ENCODE results near the gene C3orf52. TPM values are rescaled to one million over a fixed set of nuclear protein-coding genes. Genes with fewer than 3 reads are reported as not detected.

The C3orf52 gene
- total RNA-seq, 1 donor from 2014 or later = 8.1 TPM

GRCh38 chr3:112074616-112075497, 11.3 kb upstream of the C3orf52 start:
- TF ChIP-seq CTCF (IDR thresholded peaks at IDR 0.05) (no peak), POLR2AphosphoS5 (IDR thresholded peaks at IDR 0.05; ENCODE audit: insufficient read depth in 1 of 2, low read depth in 1 of 2) (peak; percentile 11 to 47)
- no peaks in the 10 kb centered on the region for H3K27me3 ChIP-seq
- no peaks in the 10 kb centered on the region for H3K9me3 ChIP-seq
- no peak overlapping the region for H3K27ac ChIP-seq
- intact Hi-C loops (cut with DNase I) = no loop called here
- DNase-seq (ENCODE audit: extremely low spot score in 2 of 2) = no peak
- H3K36me3 ChIP-seq = no peaks in the 10 kb centered on the region
- no peak overlapping the region for H3K4me3 ChIP-seq
- no peaks in the 10 kb centered on the region for H3K4me1 ChIP-seq

GRCh38 chr3:112078125-112079083, 7.8 kb upstream of the C3orf52 start:
- Histone ChIP-seq H3K27ac (no peak overlapping the region), H3K27me3 (no peaks in the 10 kb centered on the region), H3K4me1 (no peaks in the 10 kb centered on the region), H3K9me3 (no peaks in the 10 kb centered on the region), H3K36me3 (no peaks in the 10 kb centered on the region), H3K4me3 (no peak overlapping the region)
- no peak for DNase-seq (ENCODE audit: extremely low spot score in 2 of 2)
- no peak for TF ChIP-seq POLR2A (IDR thresholded peaks at IDR 0.05)
- no peak for TF ChIP-seq CTCF (IDR thresholded peaks at IDR 0.05)
- no peak for TF ChIP-seq POLR2AphosphoS5 (IDR thresholded peaks at IDR 0.05; ENCODE audit: insufficient read depth in 1 of 2, low read depth in 1 of 2)
- intact Hi-C loops (cut with DNase I) = no loop called here

GRCh38 chr3:112083239-112083638, 3.0 kb upstream of the C3orf52 start:
- no peak for DNase-seq (ENCODE audit: extremely low spot score in 2 of 2)
- intact Hi-C loops (cut with DNase I) = no loop called here
- no peaks in the 10 kb centered on the region for H3K36me3 ChIP-seq
- H3K27me3 ChIP-seq = no peaks in the 10 kb centered on the region
- no peak overlapping the region for H3K27ac ChIP-seq
- H3K4me1 ChIP-seq = peaks cover 23% of the 10 kb centered on the region
- TF ChIP-seq POLR2AphosphoS5 (IDR thresholded peaks at IDR 0.05; ENCODE audit: insufficient read depth in 1 of 2, low read depth in 1 of 2) (no peak), CTCF (IDR thresholded peaks at IDR 0.05) (no peak), POLR2A (IDR thresholded peaks at IDR 0.05) (no peak)
- no peaks in the 10 kb centered on the region for H3K9me3 ChIP-seq
- no peak overlapping the region for H3K4me3 ChIP-seq

GRCh38 chr3:112084980-112085705, 1.0 kb upstream of the C3orf52 start:
- no peak for DNase-seq (ENCODE audit: extremely low spot score in 2 of 2)
- no peak overlapping the region for H3K4me3 ChIP-seq
- no peaks in the 10 kb centered on the region for H3K9me3 ChIP-seq
- H3K27ac ChIP-seq = no peak overlapping the region
- no peaks in the 10 kb centered on the region for H3K27me3 ChIP-seq
- no peaks in the 10 kb centered on the region for H3K36me3 ChIP-seq
- TF ChIP-seq POLR2A (IDR thresholded peaks at IDR 0.05) (no peak), POLR2AphosphoS5 (IDR thresholded peaks at IDR 0.05; ENCODE audit: insufficient read depth in 1 of 2, low read depth in 1 of 2) (no peak), CTCF (IDR thresholded peaks at IDR 0.05) (no peak)
- H3K4me1 ChIP-seq = peaks cover 23% of the 10 kb centered on the region
- intact Hi-C loops (cut with DNase I) = no loop called here
